Activated T-cell treated with anti-CD3 and anti-CD28 coated beads for 4 hours (primary cell): ENCODE results near the gene LAMTOR1.

ENCODE experiments used
- DNase-seq: peaks from one replicate; pipeline ENCODE4 v3.0.0-alpha.2; 2020

The LAMTOR1 gene

GRCh38 chr11:72116019-72116755, 13.1 kb upstream of the LAMTOR1 start:
- DNase-seq = no peak

DNA sequence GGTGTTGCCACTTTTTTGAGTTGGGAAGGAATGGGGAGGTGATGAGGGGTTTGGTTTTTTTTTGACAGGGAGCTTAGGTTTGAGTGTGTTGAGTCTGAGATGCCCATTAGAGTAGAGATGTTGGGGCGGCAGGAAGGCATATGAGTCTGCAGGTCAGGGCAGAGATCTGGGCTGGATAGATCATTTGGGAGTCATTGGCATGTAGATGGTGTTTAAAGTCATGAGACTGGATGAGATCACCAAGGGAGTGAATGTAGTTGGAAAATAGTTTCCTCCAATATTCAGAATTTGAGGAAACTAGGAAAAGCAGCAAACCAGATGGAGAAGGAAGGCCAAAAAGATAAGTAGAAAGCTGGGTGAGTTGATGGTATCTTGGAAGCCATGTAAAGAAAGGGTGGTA, 11.5 kb upstream of the LAMTOR1 start:
- no peak for DNase-seq

DNA sequence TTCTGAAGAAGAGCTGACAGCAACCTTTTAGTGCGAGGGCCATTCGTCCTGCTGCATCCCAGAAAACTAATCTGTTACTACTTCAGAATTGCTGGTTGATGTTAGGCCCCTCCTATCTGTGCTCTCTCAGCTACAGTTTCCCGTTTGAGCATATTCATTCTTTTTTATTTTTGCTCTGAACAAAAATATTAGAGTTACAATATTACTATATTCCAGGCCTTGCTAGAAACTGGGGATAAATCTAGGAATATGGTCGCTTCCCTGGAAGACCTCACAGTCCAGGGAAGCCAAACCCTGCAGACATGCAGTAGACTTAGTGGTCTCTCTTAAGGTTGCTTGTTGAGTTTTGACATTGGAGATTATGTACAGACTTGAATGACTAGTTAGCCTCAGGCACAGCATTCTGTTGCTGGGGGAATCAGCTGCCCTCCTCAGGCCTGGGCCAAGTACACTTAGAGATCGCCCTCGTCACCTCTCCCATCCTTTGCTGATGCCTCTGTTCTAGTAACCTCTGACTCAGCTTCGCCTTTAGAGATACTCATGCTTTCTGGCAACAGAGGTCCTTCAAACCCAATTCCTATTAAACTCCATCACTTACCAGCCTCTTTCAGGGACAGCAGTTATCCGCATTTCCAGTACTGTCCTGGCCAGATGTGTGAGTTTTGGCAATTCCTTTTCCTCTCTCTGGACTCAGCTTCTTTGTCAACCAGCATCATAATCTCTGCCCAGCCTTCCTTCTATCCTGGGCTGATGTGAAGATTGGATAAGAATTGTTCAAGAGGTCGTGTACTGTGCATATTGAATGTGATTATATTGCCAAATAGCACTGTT, 10.1 kb upstream of the LAMTOR1 start:
- DNase-seq = no peak

DNA sequence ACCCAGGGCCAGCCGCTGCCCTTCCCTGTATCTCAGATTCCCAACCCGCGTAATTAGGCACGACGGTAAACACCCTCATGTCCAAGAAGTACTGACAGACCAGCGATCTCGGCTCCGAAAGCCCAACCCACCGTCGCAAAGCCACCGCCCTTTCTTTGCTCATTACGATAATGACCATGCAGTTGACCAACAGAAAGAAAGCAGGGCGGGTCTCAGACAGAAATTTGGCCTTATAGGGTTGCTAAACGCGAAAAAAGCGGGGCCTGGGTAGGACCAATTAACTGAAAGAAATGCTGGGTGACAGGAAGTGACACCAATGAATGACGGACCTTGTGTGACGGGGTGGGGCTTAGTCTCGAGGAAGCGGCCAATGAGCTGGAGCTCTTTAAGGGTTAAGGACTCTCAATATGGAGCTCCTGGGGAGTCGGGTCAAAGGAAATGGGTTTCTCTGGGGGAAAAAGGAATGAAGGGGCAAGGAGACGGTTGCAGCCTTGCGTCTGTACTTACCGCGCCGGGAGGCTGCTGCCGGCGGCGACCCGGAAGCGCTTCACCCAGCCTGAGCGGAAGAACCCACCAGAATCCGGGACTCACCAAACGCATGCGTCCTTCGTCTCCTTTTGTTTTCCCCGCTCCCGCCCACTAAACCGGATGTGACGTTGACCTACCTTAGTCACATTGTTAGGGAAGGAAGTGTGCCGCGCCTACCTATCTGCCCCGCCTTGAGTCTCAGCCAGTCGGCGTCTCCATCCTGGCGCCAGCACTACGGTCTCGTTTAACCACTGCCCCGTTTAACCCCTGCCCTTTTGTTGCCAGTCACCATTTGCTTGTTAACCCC, 9.3 kb upstream of the LAMTOR1 start, which contains the start of gene ANAPC15:
Gene ANAPC15 (minus strand): TSS at position 553 of the 835 bp plus-strand sequence. CDS start 1,419 bp downstream, outside the sequence.
- peak; percentile 100 for DNase-seq

DNA sequence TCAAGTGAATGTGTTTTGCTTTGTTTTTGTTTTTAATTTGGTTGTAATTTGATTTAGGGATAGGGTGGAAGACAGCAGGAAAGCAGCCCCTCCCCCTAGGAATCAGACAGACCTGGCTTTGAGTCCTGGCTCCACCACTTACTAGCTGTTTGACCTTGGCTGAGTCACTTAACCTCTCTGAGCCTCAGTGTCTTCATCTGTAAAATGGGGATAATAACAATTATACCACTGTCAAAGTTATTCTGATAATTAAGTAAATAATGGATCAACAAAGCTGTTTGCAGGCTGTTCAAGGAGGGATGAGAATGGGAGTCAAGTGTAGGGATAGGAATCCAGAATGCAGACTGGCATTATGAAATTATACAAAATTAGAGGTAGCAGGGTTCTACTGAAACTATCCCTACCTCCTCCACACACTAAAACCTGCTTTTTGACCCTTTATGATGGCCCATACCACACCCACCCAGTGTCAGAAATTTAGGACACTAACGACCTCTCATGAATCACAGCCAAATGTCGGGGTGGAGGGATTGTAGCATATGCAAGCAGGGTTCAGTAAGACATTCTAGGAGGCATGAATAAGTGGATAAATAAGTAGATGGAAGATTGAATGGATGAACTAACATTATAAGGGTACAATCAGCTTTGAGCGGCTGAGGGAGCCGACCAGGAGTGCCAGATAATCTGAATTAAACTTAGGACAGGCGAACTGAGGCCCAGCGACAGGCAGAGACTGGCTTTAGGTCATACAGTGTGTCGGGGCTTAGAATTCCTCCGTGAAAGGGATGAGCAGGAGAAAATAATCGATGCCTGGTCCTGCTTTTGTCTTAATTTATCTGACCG, 8.4 kb upstream of the LAMTOR1 start:
- DNase-seq = no peak

GRCh38 chr11:72105888-72106287, 2.8 kb upstream of the LAMTOR1 start, which contains the start of gene TOMT:
Gene TOMT, plus strand, starts transcription at chr11:72105924. Its CDS starts 28 bp downstream, at chr11:72105952.
- no peak for DNase-seq

DNA sequence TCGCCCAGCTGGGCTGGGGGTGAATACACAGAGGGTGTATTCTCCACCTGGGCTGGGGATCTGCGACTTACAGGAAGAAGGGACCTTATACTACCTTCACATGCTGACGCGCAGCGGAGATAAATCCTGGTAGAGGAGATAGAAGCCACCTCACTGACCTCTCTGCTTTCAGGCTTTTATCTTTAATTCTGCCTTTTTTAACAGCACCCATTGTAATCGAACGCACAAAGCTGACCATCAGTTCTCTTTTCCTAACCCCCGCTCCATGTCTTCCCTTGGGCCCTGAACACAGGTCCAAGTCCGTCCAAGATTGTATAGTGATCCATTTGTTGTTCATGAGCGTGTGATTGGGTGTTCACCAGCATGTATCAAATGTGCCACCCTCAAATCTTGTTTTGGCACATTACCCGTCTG, 664 bp upstream of the LAMTOR1 start:
- no peak for DNase-seq

DNA sequence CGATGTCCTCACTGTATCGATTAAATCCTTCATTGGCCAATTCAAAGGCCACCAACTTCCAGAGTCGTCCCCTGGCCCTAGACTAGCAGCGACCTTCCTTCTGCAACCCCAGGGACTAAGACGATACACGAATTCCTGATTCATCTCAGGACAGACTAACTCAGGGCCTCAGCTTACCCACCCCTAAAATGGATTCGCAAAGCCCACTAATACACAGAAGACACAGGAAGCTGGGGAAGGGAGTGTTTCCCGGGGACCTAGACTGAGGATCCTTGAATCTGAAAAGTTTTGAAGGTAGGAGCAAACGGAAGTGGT, 509 bp downstream of the LAMTOR1 start:
- no peak for DNase-seq

DNA sequence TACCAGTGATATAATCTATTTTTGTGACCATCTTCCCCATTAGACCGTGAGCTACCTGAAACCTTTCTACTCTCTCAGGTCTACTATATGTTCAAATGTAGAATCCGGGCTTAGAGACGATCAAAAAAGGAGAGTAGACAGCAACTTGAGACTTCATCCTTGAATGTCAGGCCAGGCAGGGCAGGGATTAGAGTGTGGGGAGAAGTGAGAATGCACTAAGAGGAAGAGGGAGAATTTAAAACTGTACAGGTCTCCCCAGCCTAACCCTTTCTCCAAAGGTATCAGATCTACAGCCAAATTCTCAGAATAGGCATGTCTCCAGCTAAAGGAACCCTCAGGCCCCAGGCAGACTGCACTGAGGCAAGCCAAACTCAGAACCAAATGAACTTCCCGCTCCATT, 935 bp downstream of the LAMTOR1 start:
- no peak for DNase-seq

GRCh38 chr11:72100462-72100861, 2.6 kb downstream of the LAMTOR1 start:
- DNase-seq = no peak

GRCh38 chr11:72100009-72100408, 3.1 kb downstream of the LAMTOR1 start:
- no peak for DNase-seq

- no peak for DNase-seq
Observed at GRCh38 chr11:72098741-72099140, 4.4 kb downstream of the LAMTOR1 start.

DNA sequence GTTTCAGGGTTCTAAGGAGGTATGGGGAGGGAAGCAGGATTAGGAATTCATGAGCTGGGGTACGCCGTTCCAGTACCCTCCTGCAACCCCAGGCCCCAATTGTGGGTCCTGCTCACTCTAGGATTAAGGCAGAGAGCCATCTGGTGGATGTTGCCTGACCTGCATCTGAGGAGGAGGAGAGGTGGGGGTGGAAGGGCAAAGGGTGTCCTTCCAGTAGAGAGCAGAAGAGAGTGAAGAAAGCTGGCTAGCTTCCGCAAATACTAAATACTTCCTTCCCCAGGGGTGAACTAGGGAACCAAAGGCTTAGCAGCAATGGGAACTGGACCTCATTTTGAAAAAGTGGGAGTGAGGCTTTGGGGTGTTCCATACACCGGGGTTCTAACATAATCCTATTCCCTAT, 11.8 kb downstream of the LAMTOR1 start:
- peak; percentile 67 for DNase-seq

DNA sequence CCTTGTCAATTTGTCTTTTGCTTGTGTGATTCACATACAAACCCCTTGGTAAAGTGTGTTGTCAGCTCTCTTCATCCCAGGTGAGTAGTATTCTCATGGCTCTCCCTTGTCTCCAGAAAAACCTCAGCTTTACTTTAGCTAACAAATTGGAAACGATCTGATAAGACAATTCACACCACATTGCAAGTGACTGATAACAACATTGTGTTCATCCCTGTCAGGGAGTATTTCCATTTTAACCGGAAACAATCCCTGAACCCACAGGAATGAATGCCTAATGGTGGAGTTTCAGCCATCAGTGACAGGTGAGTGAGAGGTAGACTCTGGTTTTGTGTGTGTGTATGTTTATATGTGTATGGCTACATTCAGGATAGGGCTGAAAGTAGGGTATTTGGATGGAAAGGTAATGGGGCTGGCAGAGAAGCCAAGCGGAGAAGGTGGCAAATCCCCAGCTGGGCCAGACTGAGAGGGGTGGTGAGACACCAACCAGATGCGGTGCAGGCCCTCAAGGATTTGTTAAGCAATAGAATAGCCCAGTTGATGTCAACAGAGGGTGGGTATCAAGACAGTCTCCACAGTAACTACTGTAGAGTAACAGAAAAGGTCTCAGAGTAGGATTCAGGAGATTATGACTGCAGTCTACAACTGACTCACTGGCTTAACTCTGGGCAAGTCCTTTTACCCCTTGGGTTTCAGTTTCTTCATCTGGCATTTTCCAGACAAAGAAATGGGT, 14.9 kb downstream of the LAMTOR1 start:
- DNase-seq = no peak

DNA sequence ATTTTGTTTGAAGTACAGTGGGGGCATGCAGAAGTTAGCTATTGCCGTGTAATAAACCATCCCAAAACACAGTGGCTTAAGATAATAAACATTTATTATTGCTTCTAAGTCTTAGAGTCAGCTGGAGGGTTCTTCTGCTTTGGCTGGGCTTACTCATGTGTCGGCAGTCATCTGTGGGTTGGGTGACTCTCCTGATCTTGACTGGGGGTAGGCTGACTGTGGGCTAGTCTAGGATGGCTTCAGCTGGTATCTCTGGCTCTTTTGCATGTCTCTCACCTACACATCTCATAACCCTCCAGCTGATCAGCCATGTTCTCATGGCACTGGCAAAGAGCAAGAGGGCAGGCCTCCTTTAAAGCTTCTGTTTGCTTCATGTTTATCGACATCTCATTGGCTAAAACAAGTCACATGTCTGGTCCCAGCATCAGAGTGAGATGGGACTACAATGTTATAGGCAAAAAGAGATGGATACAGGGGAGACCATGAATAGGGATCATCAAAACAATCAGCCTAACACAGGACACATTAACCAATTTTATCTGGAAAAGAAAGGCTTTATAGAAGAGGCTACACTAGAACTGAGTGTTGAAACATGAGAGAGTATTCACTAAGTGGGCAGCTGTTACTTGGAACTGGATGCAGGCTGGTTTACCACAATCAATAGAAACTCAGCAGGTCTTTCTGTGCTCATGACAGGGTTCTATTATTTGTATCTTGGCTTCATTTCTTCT, 17.3 kb downstream of the LAMTOR1 start:
- no peak for DNase-seq

- DNase-seq = no peak
Observed at GRCh38 chr11:72084965-72085364, 18.1 kb downstream of the LAMTOR1 start.

DNA sequence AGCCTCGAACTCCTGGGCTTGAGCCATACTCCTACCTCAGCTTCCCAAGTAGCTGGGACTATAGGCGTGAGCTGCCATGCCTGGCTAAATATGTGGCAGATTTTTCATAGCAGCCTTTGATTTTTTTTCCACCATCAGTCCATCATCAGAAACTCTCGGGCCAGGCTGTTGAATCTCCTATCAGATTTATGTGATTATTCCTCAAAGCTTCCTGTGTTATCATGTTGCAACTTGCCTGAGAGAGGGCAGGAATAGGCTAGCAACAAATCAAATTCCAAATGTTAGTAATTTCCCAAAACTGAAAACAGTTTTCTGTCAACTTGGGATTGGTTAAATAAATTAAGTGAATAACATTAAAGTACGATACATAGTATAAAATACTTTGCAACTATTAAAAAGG, 19.0 kb downstream of the LAMTOR1 start:
- DNase-seq = no peak

DNA sequence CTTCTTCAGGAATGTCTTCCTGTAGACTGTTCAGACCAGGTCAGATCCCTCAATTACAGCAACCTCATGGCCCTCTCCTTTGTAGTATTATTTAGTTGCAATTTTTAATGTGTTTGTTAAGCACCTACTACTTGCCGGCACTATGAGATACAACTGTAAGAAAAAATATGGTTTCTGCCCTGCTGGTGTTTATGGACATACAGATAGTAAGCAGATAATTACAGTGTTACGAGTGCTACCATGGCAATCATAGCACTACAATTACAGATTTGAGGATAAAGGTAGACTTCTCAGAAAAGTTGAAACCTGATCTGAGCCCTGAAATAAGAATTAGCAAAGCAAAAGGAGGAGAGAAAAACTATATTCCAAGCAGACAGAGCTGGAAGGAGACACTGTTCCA, 19.7 kb downstream of the LAMTOR1 start:
- no peak for DNase-seq

GRCh38 chr11:72081821-72082453, 21.2 kb downstream of the LAMTOR1 start:
- DNase-seq = no peak

- DNase-seq = no peak
Observed at GRCh38 chr11:72081184-72081644, 21.9 kb downstream of the LAMTOR1 start.
